Activated CD4-positive, alpha-beta T cell treated with anti-CD3 and anti-CD28 coated beads, Interleukin-10, Interleukin-2, amounts not matched to agents 100 ng/mL and 50 ng/mL, durations not matched to agents 16 hours and 8 hours (primary cell): ENCODE results near the gene FYN.

Experiments
- DNase-seq: peaks from one replicate; pipeline ENCODE4 v3.0.0-alpha.2; 2020

FYN gene

GRCh38 chr6:111677249-111677990, 195.8 kb downstream of the FYN start:
- no peak for DNase-seq

GRCh38 chr6:111676383-111676782, 196.9 kb downstream of the FYN start:
- DNase-seq, result no peak

- DNase-seq, result no peak
Observed at GRCh38 chr6:111674883-111675282, 198.4 kb downstream of the FYN start.

GRCh38 chr6:111674413-111674812, 198.8 kb downstream of the FYN start:
- no peak for DNase-seq

- DNase-seq, result no peak
Observed at GRCh38 chr6:111673937-111674336, 199.3 kb downstream of the FYN start.

GRCh38 chr6:111673532-111673931, 199.7 kb downstream of the FYN start:
- no peak for DNase-seq

- DNase-seq, result no peak
Observed at GRCh38 chr6:111672761-111673450, 200.3 kb downstream of the FYN start.

- DNase-seq, result no peak
Observed at GRCh38 chr6:111669326-111669725, 203.9 kb downstream of the FYN start.

GRCh38 chr6:111668410-111668809, 204.8 kb downstream of the FYN start:
- no peak for DNase-seq

- DNase-seq, result no peak
Observed at GRCh38 chr6:111667931-111668330, 205.3 kb downstream of the FYN start.

GRCh38 chr6:111666847-111667246, 206.4 kb downstream of the FYN start:
- DNase-seq, result no peak

GRCh38 chr6:111664565-111665030, 208.7 kb downstream of the FYN start:
- no peak for DNase-seq

- DNase-seq, result no peak
Observed at GRCh38 chr6:111663692-111664564, 209.3 kb downstream of the FYN start.

GRCh38 chr6:111662794-111663593, 210.3 kb downstream of the FYN start:
- no peak for DNase-seq

GRCh38 chr6:111662072-111662793, 211.0 kb downstream of the FYN start:
- DNase-seq, result no peak

GRCh38 chr6:111661541-111662061, 211.7 kb downstream of the FYN start:
- DNase-seq, result no peak

GRCh38 chr6:111660531-111660930, 212.7 kb downstream of the FYN start:
- DNase-seq, result no peak

GRCh38 chr6:111658462-111659154, 214.6 kb downstream of the FYN start:
- DNase-seq, result no peak

GRCh38 chr6:111657146-111657545, 216.1 kb downstream of the FYN start:
- no peak for DNase-seq

GRCh38 chr6:111653979-111654378, 219.3 kb downstream of the FYN start:
- DNase-seq, result no peak

GRCh38 chr6:111653434-111653833, 219.8 kb downstream of the FYN start:
- no peak for DNase-seq
